Progenitor cell of endocrine pancreas (in vitro differentiated cells): ENCODE measurements around the gene HOXA13. TPM values are rescaled to one million over a fixed set of nuclear protein-coding genes. Genes with fewer than 3 reads are reported as not detected.

ENCODE experiments used
- DNase-seq: peaks from one replicate; pipeline ENCODE4 v3.0.0; 2021; ENCODE audit warnings: low spot score; ENCODE audit not compliant: unreplicated experiment
- H3K27ac Mint-ChIP-seq: 2 replicates; pipeline ENCODE4 v1.8.0; 2021; ENCODE audit warnings: mild to moderate bottlenecking, moderate library complexity, mixed read lengths
- H3K27me3 Mint-ChIP-seq: 2 replicates; pipeline ENCODE4 v1.8.0; 2021; ENCODE audit warnings: mixed read lengths
- H3K36me3 Mint-ChIP-seq: 2 replicates; pipeline ENCODE4 v1.8.0; 2022; ENCODE audit warnings: mixed read lengths; ENCODE audit not compliant: insufficient read depth
- H3K4me1 Mint-ChIP-seq: 2 replicates; pipeline ENCODE4 v1.8.0; 2021; ENCODE audit warnings: low read depth, mixed read lengths
- H3K4me3 Mint-ChIP-seq: 2 replicates; pipeline ENCODE4 v1.8.0; 2021; ENCODE audit warnings: low read depth, mild to moderate bottlenecking, moderate library complexity, mixed read lengths
- H3K9me3 Mint-ChIP-seq: 2 replicates; pipeline ENCODE4 v1.8.0; 2021; ENCODE audit warnings: low read depth, mixed read lengths
- total RNA-seq: library from RNA; stranded (reverse); gene quantifications from 2 replicates; pipeline ENCODE4 v1.2.1, GENCODE V29; 2021
- TF ChIP-seq, protein P1 (sequence below): fragments of 200-600 bp; sonication (generic); IDR thresholded peaks from one replicate; pipeline ENCODE4 v1.5.0; 2021; ENCODE audit warnings: antibody characterized with exemption, mild to moderate bottlenecking; ENCODE audit not compliant: unreplicated experiment

Gene HOXA13
- total RNA-seq, 1 donor from 2014 or later, result not detected

DNA sequence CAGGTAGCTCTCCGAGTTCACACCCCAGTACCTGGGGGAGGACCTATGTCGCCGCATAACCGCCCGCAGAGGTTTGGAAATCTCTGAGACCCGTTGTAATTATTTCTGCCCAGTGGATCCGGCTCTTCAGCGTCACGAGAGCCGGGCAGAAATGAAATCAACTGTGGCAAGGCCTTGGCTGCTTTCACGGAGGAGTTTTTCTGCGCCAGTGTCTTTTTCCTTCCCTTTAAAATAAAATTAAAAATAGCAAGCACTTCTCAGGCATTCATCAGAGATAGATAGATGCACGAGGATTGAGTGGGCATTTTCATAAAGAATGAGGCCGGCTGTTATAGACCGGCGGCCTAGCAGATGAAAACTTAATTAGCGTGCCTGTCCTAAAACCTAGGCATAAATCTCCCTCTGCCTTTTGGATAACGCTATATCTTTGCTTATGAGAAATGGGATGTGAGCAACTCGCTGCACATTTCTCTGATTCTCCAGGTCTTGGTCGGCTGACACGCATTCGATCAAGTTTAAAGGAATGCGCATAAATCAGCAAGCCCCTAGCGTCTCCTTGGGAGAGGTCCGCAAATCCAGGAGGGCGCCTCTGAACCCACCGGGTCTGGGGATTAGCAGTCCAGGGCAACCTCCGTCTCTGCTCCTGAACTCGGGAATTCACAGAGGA lies 6.4 kb downstream of the HOXA13 start:
- H3K27me3 Mint-ChIP-seq, result peaks cover 96% of the 10 kb centered on the region
- H3K9me3 Mint-ChIP-seq, result no peaks in the 10 kb centered on the region
- peaks cover 2% of the 10 kb centered on the region for H3K4me1 Mint-ChIP-seq
- H3K27ac Mint-ChIP-seq, result no peak overlapping the region
- no peaks in the 10 kb centered on the region for H3K36me3 Mint-ChIP-seq
- H3K4me3 Mint-ChIP-seq, result no peak overlapping the region
- no peak for DNase-seq
- TF ChIP-seq, protein P1, sequence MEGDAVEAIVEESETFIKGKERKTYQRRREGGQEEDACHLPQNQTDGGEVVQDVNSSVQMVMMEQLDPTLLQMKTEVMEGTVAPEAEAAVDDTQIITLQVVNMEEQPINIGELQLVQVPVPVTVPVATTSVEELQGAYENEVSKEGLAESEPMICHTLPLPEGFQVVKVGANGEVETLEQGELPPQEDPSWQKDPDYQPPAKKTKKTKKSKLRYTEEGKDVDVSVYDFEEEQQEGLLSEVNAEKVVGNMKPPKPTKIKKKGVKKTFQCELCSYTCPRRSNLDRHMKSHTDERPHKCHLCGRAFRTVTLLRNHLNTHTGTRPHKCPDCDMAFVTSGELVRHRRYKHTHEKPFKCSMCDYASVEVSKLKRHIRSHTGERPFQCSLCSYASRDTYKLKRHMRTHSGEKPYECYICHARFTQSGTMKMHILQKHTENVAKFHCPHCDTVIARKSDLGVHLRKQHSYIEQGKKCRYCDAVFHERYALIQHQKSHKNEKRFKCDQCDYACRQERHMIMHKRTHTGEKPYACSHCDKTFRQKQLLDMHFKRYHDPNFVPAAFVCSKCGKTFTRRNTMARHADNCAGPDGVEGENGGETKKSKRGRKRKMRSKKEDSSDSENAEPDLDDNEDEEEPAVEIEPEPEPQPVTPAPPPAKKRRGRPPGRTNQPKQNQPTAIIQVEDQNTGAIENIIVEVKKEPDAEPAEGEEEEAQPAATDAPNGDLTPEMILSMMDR, result no peak

DNA sequence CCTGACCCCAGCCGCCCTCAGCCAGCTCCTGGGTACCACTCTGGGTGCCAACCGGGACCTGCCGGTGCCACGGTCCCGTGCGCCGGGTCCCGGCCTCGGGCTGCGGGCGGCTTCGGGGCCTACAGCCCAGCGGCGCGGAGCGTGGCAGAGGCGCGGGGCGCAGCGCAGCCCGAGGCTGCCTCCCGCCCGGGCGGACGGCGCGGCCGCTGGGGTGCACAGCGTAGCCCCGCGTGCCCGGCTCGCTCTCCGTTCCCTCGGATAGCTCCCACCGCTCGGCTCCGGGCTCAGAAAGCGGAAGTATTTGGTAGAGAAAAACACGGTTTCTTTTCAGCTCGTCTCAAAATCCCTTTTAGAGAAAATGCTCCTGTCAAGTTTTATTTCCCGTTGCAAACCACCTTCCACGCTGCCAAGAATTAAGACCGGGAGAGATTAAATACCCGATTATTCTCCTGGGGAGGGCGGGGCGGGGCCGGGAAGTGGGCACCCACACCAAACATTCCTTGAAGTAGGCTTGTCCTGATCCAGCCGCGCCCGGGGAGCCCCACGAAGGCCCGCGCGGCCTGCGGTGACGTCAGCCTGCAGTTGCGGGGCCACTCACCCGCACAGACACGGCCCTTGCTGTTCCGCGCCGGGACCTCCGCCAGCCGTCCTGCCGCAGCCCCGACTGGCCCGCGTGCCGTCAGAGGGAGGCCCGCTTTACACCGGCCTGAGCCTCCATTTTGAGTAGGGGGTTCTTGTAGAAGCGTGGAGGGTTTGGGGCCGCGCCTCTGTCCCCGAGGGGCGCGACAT lies 7.2 kb downstream of the HOXA13 start:
- TF ChIP-seq, protein P1, result no peak
- Mint-ChIP-seq H3K9me3 (no peaks in the 10 kb centered on the region), H3K4me3 (no peak overlapping the region), H3K4me1 (peaks cover 5% of the 10 kb centered on the region), H3K36me3 (no peaks in the 10 kb centered on the region), H3K27me3 (peaks cover 96% of the 10 kb centered on the region), H3K27ac (no peak overlapping the region)
- DNase-seq, result no peak

- Mint-ChIP-seq H3K27ac (no peak overlapping the region), H3K9me3 (no peaks in the 10 kb centered on the region), H3K27me3 (peaks cover 96% of the 10 kb centered on the region), H3K4me3 (no peak overlapping the region), H3K4me1 (peaks cover 5% of the 10 kb centered on the region), H3K36me3 (no peaks in the 10 kb centered on the region)
- no peak for DNase-seq
- TF ChIP-seq, protein P1, result no peak
Observed at GRCh38 chr7:27191833-27192545, 7.9 kb downstream of the HOXA13 start.

- TF ChIP-seq, protein P1, result no peak
- no peak overlapping the region for H3K27ac Mint-ChIP-seq
Observed at GRCh38 chr7:27191161-27191731, 8.6 kb downstream of the HOXA13 start.

More at GRCh38 chr7:27191161-27191731, 8.6 kb downstream of the HOXA13 start:
- Mint-ChIP-seq H3K9me3 (no peaks in the 10 kb centered on the region), H3K4me1 (peaks cover 5% of the 10 kb centered on the region), H3K27me3 (peaks cover 96% of the 10 kb centered on the region), H3K36me3 (no peaks in the 10 kb centered on the region), H3K4me3 (no peak overlapping the region)
- DNase-seq, result no peak
